Liver (tissue), 3 donors: ENCODE data around the gene TMEM164.

Experiments used
- HNF4G ChIP-seq: IDR thresholded peaks from 2 replicates; pipeline ENCODE4 v1.6.1; 2016; ENCODE audit warnings: antibody characterized with exemption
- JUND ChIP-seq, 2 donors: IDR thresholded peaks; 2 replicates each; pipeline ENCODE4 v1.6.1; 2016; ENCODE audit warnings: antibody characterized with exemption in 2 of 2
- NR2F2 ChIP-seq: IDR thresholded peaks from 2 replicates; pipeline ENCODE4 v1.6.1; 2016; ENCODE audit warnings: antibody characterized with exemption
- RAD21 ChIP-seq, 2 donors: IDR thresholded peaks; 2 replicates each; pipeline ENCODE4 v1.6.1; 2016; ENCODE audit warnings: antibody characterized with exemption in 2 of 2, mild to moderate bottlenecking in 2 of 2
- RXRA ChIP-seq, 2 donors: IDR thresholded peaks; 2 replicates each; pipeline ENCODE4 v1.6.1; 2017 to 2018; ENCODE audit warnings: antibody characterized with exemption in 2 of 2, mild to moderate bottlenecking in 1 of 2
- SP1 ChIP-seq: IDR thresholded peaks from 2 replicates; pipeline ENCODE4 v1.6.1; 2018; ENCODE audit warnings: antibody characterized with exemption, mild to moderate bottlenecking
- TAF1 ChIP-seq: conservative IDR thresholded peaks from 2 replicates; pipeline ENCODE4 v1.6.1; 2016; ENCODE audit warnings: antibody characterized with exemption, mild to moderate bottlenecking
- YY1 ChIP-seq: IDR thresholded peaks from 2 replicates; pipeline ENCODE4 v1.6.1; 2016; ENCODE audit warnings: antibody characterized with exemption, mild to moderate bottlenecking
- TF ChIP-seq, protein P1 (sequence below): IDR thresholded peaks from 2 replicates; pipeline ENCODE4 v1.6.1; 2016; ENCODE audit warnings: antibody characterized with exemption, mild to moderate bottlenecking
- TF ChIP-seq, protein P2 (sequence below): fragments of 150-350 bp; IDR thresholded peaks from 2 replicates; pipeline ENCODE4 v1.5.1; 2017; ENCODE audit warnings: improper control_type of control experiment, low read depth, low read length; ENCODE audit not compliant: missing input control
- TF ChIP-seq, protein P3 (sequence below): IDR thresholded peaks from 2 replicates; pipeline ENCODE4 v1.6.1; 2016; ENCODE audit warnings: antibody characterized with exemption
- TF ChIP-seq, protein P4 (sequence below): IDR thresholded peaks from 2 replicates; pipeline ENCODE4 v1.6.1; 2016; ENCODE audit warnings: antibody characterized with exemption
- donor health status: healthy.
- donor health status: healthy.

DNA sequence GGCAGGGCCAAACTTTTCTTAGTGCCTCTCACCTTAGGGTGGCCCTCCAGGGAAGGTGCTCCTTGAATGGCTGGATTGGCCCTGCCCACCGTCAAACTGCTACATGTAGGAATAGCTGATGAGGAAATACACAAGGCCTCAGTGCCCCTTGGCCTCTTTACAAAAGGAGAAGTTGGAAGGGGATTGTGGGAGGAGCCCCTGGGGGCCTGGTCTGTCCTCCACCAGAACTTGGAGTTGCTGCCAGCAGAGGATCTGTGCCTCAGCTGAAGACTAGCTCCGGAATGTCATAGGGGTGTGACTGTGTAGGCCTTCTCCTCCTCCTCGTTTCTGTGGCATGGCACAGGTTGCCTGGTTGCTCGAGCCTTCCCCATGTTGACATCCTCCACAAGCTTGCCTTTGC is 172.2 kb downstream of the TMEM164 start:
- TF ChIP-seq, protein P1, sequence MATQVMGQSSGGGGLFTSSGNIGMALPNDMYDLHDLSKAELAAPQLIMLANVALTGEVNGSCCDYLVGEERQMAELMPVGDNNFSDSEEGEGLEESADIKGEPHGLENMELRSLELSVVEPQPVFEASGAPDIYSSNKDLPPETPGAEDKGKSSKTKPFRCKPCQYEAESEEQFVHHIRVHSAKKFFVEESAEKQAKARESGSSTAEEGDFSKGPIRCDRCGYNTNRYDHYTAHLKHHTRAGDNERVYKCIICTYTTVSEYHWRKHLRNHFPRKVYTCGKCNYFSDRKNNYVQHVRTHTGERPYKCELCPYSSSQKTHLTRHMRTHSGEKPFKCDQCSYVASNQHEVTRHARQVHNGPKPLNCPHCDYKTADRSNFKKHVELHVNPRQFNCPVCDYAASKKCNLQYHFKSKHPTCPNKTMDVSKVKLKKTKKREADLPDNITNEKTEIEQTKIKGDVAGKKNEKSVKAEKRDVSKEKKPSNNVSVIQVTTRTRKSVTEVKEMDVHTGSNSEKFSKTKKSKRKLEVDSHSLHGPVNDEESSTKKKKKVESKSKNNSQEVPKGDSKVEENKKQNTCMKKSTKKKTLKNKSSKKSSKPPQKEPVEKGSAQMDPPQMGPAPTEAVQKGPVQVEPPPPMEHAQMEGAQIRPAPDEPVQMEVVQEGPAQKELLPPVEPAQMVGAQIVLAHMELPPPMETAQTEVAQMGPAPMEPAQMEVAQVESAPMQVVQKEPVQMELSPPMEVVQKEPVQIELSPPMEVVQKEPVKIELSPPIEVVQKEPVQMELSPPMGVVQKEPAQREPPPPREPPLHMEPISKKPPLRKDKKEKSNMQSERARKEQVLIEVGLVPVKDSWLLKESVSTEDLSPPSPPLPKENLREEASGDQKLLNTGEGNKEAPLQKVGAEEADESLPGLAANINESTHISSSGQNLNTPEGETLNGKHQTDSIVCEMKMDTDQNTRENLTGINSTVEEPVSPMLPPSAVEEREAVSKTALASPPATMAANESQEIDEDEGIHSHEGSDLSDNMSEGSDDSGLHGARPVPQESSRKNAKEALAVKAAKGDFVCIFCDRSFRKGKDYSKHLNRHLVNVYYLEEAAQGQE: no peak
- TF ChIP-seq, protein P2, sequence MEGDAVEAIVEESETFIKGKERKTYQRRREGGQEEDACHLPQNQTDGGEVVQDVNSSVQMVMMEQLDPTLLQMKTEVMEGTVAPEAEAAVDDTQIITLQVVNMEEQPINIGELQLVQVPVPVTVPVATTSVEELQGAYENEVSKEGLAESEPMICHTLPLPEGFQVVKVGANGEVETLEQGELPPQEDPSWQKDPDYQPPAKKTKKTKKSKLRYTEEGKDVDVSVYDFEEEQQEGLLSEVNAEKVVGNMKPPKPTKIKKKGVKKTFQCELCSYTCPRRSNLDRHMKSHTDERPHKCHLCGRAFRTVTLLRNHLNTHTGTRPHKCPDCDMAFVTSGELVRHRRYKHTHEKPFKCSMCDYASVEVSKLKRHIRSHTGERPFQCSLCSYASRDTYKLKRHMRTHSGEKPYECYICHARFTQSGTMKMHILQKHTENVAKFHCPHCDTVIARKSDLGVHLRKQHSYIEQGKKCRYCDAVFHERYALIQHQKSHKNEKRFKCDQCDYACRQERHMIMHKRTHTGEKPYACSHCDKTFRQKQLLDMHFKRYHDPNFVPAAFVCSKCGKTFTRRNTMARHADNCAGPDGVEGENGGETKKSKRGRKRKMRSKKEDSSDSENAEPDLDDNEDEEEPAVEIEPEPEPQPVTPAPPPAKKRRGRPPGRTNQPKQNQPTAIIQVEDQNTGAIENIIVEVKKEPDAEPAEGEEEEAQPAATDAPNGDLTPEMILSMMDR: no peak
- TF ChIP-seq JUND (IDR thresholded peaks at IDR 0.05) (no peak), TAF1 (no peak), YY1 (no peak), HNF4G (no peak), RAD21 (IDR thresholded peaks at IDR 0.05) (no peak), RXRA (IDR thresholded peaks at IDR 0.05) (no peak), NR2F2 (no peak), SP1 (no peak)
- TF ChIP-seq, protein P3, sequence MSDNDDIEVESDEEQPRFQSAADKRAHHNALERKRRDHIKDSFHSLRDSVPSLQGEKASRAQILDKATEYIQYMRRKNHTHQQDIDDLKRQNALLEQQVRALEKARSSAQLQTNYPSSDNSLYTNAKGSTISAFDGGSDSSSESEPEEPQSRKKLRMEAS: no peak
- TF ChIP-seq, protein P4, sequence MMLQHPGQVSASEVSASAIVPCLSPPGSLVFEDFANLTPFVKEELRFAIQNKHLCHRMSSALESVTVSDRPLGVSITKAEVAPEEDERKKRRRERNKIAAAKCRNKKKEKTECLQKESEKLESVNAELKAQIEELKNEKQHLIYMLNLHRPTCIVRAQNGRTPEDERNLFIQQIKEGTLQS: no peak
